MM.1S (cell line): ENCODE results near the gene ATL1.

ENCODE experiments used
- EZH2phosphoT487 ChIP-seq: fragments of 300-600 bp; sonication (generic); IDR thresholded peaks from 2 replicates; pipeline ENCODE4 v1.6.1; 2018; ENCODE audit warnings: antibody characterized with exemption, low read length
- TF ChIP-seq, protein P1 (sequence below): fragments of 300-600 bp; sonication (generic); IDR thresholded peaks from 2 replicates; pipeline ENCODE4 v1.5.1; 2016; ENCODE audit warnings: antibody characterized with exemption, low read length, mixed read lengths

DNA sequence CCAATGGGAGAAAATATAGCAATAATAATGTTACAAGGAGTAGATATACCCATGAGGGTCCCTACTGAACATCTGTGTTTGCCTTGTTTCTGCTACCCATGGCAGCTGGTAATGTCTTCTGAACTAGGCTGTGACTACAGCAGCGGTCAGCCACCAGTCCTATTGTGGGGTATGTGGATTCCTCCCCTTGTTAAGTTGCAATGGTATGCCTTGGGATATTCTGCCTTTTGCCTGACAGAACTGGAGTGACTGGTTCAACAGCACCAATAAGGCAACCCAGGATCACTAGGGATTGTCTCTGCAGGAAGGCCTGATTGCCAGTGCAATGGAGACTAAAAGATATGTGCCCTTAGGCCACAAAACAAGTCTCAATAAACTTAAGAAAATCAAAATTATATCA, 9.7 kb upstream of the ATL1 start:
- TF ChIP-seq, protein P1, sequence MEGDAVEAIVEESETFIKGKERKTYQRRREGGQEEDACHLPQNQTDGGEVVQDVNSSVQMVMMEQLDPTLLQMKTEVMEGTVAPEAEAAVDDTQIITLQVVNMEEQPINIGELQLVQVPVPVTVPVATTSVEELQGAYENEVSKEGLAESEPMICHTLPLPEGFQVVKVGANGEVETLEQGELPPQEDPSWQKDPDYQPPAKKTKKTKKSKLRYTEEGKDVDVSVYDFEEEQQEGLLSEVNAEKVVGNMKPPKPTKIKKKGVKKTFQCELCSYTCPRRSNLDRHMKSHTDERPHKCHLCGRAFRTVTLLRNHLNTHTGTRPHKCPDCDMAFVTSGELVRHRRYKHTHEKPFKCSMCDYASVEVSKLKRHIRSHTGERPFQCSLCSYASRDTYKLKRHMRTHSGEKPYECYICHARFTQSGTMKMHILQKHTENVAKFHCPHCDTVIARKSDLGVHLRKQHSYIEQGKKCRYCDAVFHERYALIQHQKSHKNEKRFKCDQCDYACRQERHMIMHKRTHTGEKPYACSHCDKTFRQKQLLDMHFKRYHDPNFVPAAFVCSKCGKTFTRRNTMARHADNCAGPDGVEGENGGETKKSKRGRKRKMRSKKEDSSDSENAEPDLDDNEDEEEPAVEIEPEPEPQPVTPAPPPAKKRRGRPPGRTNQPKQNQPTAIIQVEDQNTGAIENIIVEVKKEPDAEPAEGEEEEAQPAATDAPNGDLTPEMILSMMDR = no peak
- no peak for TF ChIP-seq EZH2phosphoT487
